IMR-90 (cell line): ENCODE measurements around the gene EXOG. TPM values are rescaled to one million over a fixed set of nuclear protein-coding genes. Genes with fewer than 3 reads are reported as not detected.

Source experiments
- ATAC-seq: fragments of 200-7000 bp; cut with Tn5 transposase; 2 replicates; pipeline ENCODE4 v1.9.1; 2020; ENCODE audit warnings: low read depth, mild to moderate bottlenecking, moderate library complexity
- BruUV-seq: library from RNA; stranded (reverse); fragments of 400-500 nt; replicated peaks from 2 replicates; lab custom pipeline; 2021; lab: Mats Ljungman, UMichigan
- CTCF ChIA-PET: fragments of 300-600 bp; formaldehyde crosslinking; extraction: SDS; loops from one replicate; lab custom pipeline; 2021; ENCODE audit warnings: antibody characterized with exemption; lab: Yijun Ruan, JAX
- POLR2A ChIA-PET: fragments of 300-600 bp; sonication (Branson Sonifier 250); formaldehyde crosslinking; loops from one replicate; lab custom pipeline; 2022; ENCODE audit warnings: antibody characterized with exemption; ENCODE audit not compliant: unreplicated experiment; lab: Charles Lee
- DNase-seq: peaks from one replicate; pipeline ENCODE4 v3.0.0; 2013
- H2AFZ ChIP-seq: replicated peaks from 2 replicates; pipeline ENCODE3; 2013; ENCODE audit warnings: low read length, mild to moderate bottlenecking; ENCODE audit not compliant: poor library complexity
- H2AK5ac ChIP-seq: 2 replicates; pipeline ENCODE4 v1.6.1; 2013; ENCODE audit warnings: low read depth, low read length, inconsistent platforms
- H2AK9ac ChIP-seq: replicated peaks from 2 replicates; pipeline ENCODE3; 2013; ENCODE audit warnings: mild to moderate bottlenecking, low read depth, low read length, moderate library complexity; ENCODE audit not compliant: poor library complexity
- H2BK120ac ChIP-seq: 2 replicates; pipeline ENCODE4 v1.6.1; 2013; ENCODE audit warnings: low read depth, low read length, inconsistent platforms
- H2BK15ac ChIP-seq: 3 replicates; pipeline ENCODE4 v1.6.1; 2013; ENCODE audit warnings: low read depth, low read length, inconsistent platforms
- H2BK20ac ChIP-seq: 2 replicates; pipeline ENCODE4 v1.6.1; 2013; ENCODE audit warnings: low read depth, mild to moderate bottlenecking, inconsistent platforms, low read length, moderate library complexity
- H2BK5ac ChIP-seq: 2 replicates; pipeline ENCODE4 v1.6.1; 2013; ENCODE audit warnings: mild to moderate bottlenecking, low read depth, low read length, inconsistent platforms; ENCODE audit not compliant: poor library complexity, severe bottlenecking
- H3K14ac ChIP-seq: replicated peaks from 2 replicates; pipeline ENCODE4 v1.6.1; 2013; ENCODE audit warnings: low read depth, low read length, inconsistent platforms
- H3K18ac ChIP-seq: 2 replicates; pipeline ENCODE4 v1.6.1; 2013; ENCODE audit warnings: low read depth, low read length, control low read depth
- H3K23ac ChIP-seq: 2 replicates; pipeline ENCODE4 v1.6.1; 2013; ENCODE audit warnings: low read depth, low read length, inconsistent platforms
- H3K27ac ChIP-seq: 2 replicates; pipeline ENCODE4 v1.5.1; 2013; ENCODE audit warnings: mild to moderate bottlenecking, control low read depth, low read length; ENCODE audit not compliant: insufficient read depth
- H3K27me3 ChIP-seq: 2 replicates; pipeline ENCODE4 v1.6.1; 2013; ENCODE audit warnings: low read length; ENCODE audit not compliant: control insufficient read depth, insufficient read depth
- H3K36me3 ChIP-seq: 2 replicates; pipeline ENCODE4 v1.6.1; 2013; ENCODE audit warnings: low read length, mixed read lengths; ENCODE audit not compliant: control insufficient read depth, insufficient read depth
- H3K4ac ChIP-seq: 2 replicates; pipeline ENCODE4 v1.6.1; 2013; ENCODE audit warnings: low read depth, low read length, inconsistent platforms
- H3K4me1 ChIP-seq: 2 replicates; pipeline ENCODE4 v1.6.1; 2013; ENCODE audit warnings: low read length, mixed read lengths; ENCODE audit not compliant: control insufficient read depth, insufficient read depth
- H3K4me2 ChIP-seq: 2 replicates; pipeline ENCODE4 v1.6.1; 2013; ENCODE audit warnings: low read depth, mild to moderate bottlenecking, control low read depth, low read length, moderate library complexity
- H3K4me3 ChIP-seq: 2 replicates; pipeline ENCODE4 v1.5.1; 2013; ENCODE audit warnings: low read depth, mild to moderate bottlenecking, control low read depth, low read length, moderate library complexity; ENCODE audit not compliant: insufficient read depth
- H3K56ac ChIP-seq: 2 replicates; pipeline ENCODE4 v1.6.1; 2013; ENCODE audit warnings: low read length, inconsistent platforms; ENCODE audit not compliant: insufficient read depth; ENCODE audit errors: extremely low read depth
- H3K79me1 ChIP-seq, 2 experiments: 2 replicates each; pipeline ENCODE4 v1.6.1; 2013; ENCODE audit warnings: low read length in 2 of 2, inconsistent platforms in 1 of 2, low read depth in 1 of 2
- H3K9ac ChIP-seq: 2 replicates; pipeline ENCODE4 v1.6.1; 2013; ENCODE audit warnings: low read depth, low read length, control low read depth
- H3K9me1 ChIP-seq: 2 replicates; pipeline ENCODE4 v1.6.1; 2013; ENCODE audit warnings: low read length, inconsistent platforms; ENCODE audit not compliant: insufficient read depth
- H3K9me3 ChIP-seq: 2 replicates; pipeline ENCODE4 v1.6.1; 2013; ENCODE audit warnings: low read length; ENCODE audit not compliant: control insufficient read depth, insufficient read depth
- H4K20me1 ChIP-seq: 2 replicates; pipeline ENCODE4 v1.6.1; 2013; ENCODE audit warnings: low read length, inconsistent platforms; ENCODE audit not compliant: insufficient read depth
- H4K5ac ChIP-seq: 2 replicates; pipeline ENCODE4 v1.6.1; 2013; ENCODE audit warnings: mild to moderate bottlenecking, low read depth, low read length, control low read depth
- H4K8ac ChIP-seq, 2 experiments: 2 replicates each; pipeline ENCODE4 v1.6.1; 2013; ENCODE audit warnings: low read depth in 2 of 2, low read length in 2 of 2, control low read depth in 1 of 2, inconsistent platforms in 1 of 2
- H4K91ac ChIP-seq: 2 replicates; pipeline ENCODE4 v1.6.1; 2013; ENCODE audit warnings: low read depth, low read length, inconsistent platforms; ENCODE audit not compliant: insufficient read depth
- BHLHE40 ChIP-seq: fragments of 150-350 bp; IDR thresholded peaks from 2 replicates; pipeline ENCODE4 v1.6.1; 2016; ENCODE audit warnings: mild to moderate bottlenecking, low read depth, low read length
- CEBPB ChIP-seq: IDR thresholded peaks from 2 replicates; pipeline ENCODE4 v1.6.1; 2012; ENCODE audit warnings: low read depth, low read length, improper control_type of control experiment
- CHD1 ChIP-seq: IDR thresholded peaks from 2 replicates; pipeline ENCODE4 v1.6.1; 2012; ENCODE audit warnings: low read depth, low read length, improper control_type of control experiment
- FOS ChIP-seq: fragments of 150-350 bp; IDR thresholded peaks from 2 replicates; pipeline ENCODE4 v1.6.1; 2016; ENCODE audit warnings: low read depth, low read length
- MAFK ChIP-seq: IDR thresholded peaks from 2 replicates; pipeline ENCODE4 v1.6.1; 2012; ENCODE audit warnings: low read depth, low read length, improper control_type of control experiment
- MAZ ChIP-seq: IDR thresholded peaks from 2 replicates; pipeline ENCODE4 v1.6.1; 2012; ENCODE audit warnings: low read depth, mild to moderate bottlenecking, low read length, improper control_type of control experiment, moderate library complexity, borderline replicate concordance
- MXI1 ChIP-seq: IDR thresholded peaks from 2 replicates; pipeline ENCODE4 v1.6.1; 2012; ENCODE audit warnings: low read depth, mild to moderate bottlenecking, low read length, moderate library complexity, borderline replicate concordance
- NFE2L2 ChIP-seq: fragments of 150-350 bp; IDR thresholded peaks from 2 replicates; pipeline ENCODE4 v1.6.1; 2016; ENCODE audit warnings: low read depth, mild to moderate bottlenecking, low read length
- POLR2A ChIP-seq: IDR thresholded peaks from 2 replicates; pipeline ENCODE4 v1.6.1; 2012; ENCODE audit warnings: mild to moderate bottlenecking, low read depth, low read length
- RAD21 ChIP-seq: IDR thresholded peaks from 2 replicates; pipeline ENCODE4 v1.6.1; 2012; ENCODE audit warnings: low read length, improper control_type of control experiment
- RCOR1 ChIP-seq: IDR thresholded peaks from 2 replicates; pipeline ENCODE4 v1.6.1; 2012; ENCODE audit warnings: mild to moderate bottlenecking, low read length, improper control_type of control experiment; ENCODE audit not compliant: insufficient replicate concordance
- RFX5 ChIP-seq: IDR thresholded peaks from 2 replicates; pipeline ENCODE4 v1.8.0; 2012; ENCODE audit warnings: low read depth, mild to moderate bottlenecking, low read length, moderate library complexity
- SMC3 ChIP-seq: fragments of 150-350 bp; IDR thresholded peaks from 2 replicates; pipeline ENCODE4 v1.6.1; 2016; ENCODE audit warnings: low read depth, mild to moderate bottlenecking, antibody characterized with exemption, low read length, moderate library complexity
- WGBS, 2 experiments: methylation state at CpG; one replicate each; pipeline versions ENCODE4 v1.1.5 to v1.1.7; 2013; ENCODE audit warnings: missing lambda C conversion rate in 2 of 2; ENCODE audit not compliant: insufficient read length in 1 of 2; ENCODE audit errors: extremely low coverage in 2 of 2; 5-methylcytosine and 5-hydroxymethylcytosine counted together
- dilution Hi-C: fragments of 300-500 bp; cut with HindIII; formaldehyde crosslinking; loops from one replicate; pipeline ENCODE4 v1.14.3; 2018; ENCODE audit warnings: low sequenced_read_pairs; ENCODE audit not compliant: unreplicated experiment
- in situ Hi-C: fragments of 300-500 bp; cut with MboI; formaldehyde crosslinking; loops from 3 replicates; pipeline ENCODE4 v1.14.3; 2019; ENCODE audit warnings: low sequenced_read_pairs, inconsistent platforms, mixed read lengths
- intact Hi-C: fragments of 100-400 bp; cut with micrococcal nuclease; formaldehyde crosslinking; loops from 2 replicates; pipeline ENCODE4 v1.10.0; 2022
- polyA plus RNA-seq, 3 experiments: library from polyadenylated mRNA; depleted of rRNA; stranded (reverse); fragments of >200 nt; gene quantifications; 2 replicates each; pipeline ENCODE4 v1.2.3, GENCODE V29; 2012; ENCODE audit warnings: low replicate concordance in 1 of 3
- total RNA-seq: library from RNA; depleted of rRNA; stranded (reverse); fragments of >200 nt; gene quantifications from 2 replicates; pipeline ENCODE4 v1.2.3, GENCODE V29; 2012
- TF ChIP-seq, protein P1 (sequence below): conservative IDR thresholded peaks from 2 replicates; pipeline ENCODE4 v1.5.1; 2012; ENCODE audit warnings: mild to moderate bottlenecking, low read depth, low read length, improper control_type of control experiment
- TF ChIP-seq, protein P2 (sequence below): fragments of 150-350 bp; IDR thresholded peaks from 2 replicates; pipeline ENCODE4 v1.6.1; 2016; ENCODE audit warnings: low read depth, mild to moderate bottlenecking, low read length, moderate library complexity, borderline replicate concordance
- TF ChIP-seq, protein P3 (sequence below): fragments of 150-350 bp; IDR thresholded peaks from 2 replicates; pipeline ENCODE4 v1.6.1; 2017; ENCODE audit warnings: mild to moderate bottlenecking, antibody characterized with exemption, low read length, low read depth

EXOG gene
- total and polyA plus RNA-seq, 2 of the 4 experiments (the other 2 are of a cell fraction): 10.2 to 15.0 TPM

DNA sequence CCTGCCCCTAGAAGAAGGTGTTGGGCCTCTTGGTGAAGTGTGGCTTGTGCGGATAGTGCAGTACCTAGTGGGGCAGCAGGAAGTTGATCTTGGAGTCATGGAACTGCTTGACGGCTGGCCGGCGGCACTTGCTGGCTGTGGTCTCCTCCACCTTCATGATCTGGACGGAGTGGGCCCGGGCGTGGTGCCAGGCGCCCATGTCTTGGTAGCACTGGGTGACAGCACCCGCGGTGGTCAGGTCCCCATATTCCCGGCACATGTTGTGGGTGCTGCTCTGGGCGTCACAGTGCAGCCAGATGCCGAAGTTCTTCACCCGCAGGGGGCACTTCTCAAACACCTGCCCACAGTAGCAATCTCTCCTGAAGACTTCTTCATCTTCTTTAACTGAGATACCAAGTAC is 30.7 kb downstream of the EXOG start:
- dilution Hi-C loops: no loop called here
- no peaks in the 10 kb centered on the region for H4K20me1 ChIP-seq
- no peak overlapping the region for H3K23ac ChIP-seq
- H3K79me1 ChIP-seq: peaks cover 0 to 6% of the 10 kb centered on the region in 2 experiments; a peak in 2 of 4 replicates
- H2BK5ac ChIP-seq: no peak overlapping the region
- no peak overlapping the region for H3K4ac ChIP-seq
- no peaks in the 10 kb centered on the region for H3K9me3 ChIP-seq
- TF ChIP-seq MAZ (no peak), POLR2A (no peak), RAD21 (no peak), SMC3 (no peak), MAFK (no peak), NFE2L2 (no peak), RCOR1 (no peak), CHD1 (no peak), RFX5 (no peak), BHLHE40 (no peak), MXI1 (no peak), FOS (no peak), CEBPB (no peak)
- TF ChIP-seq, protein P1, sequence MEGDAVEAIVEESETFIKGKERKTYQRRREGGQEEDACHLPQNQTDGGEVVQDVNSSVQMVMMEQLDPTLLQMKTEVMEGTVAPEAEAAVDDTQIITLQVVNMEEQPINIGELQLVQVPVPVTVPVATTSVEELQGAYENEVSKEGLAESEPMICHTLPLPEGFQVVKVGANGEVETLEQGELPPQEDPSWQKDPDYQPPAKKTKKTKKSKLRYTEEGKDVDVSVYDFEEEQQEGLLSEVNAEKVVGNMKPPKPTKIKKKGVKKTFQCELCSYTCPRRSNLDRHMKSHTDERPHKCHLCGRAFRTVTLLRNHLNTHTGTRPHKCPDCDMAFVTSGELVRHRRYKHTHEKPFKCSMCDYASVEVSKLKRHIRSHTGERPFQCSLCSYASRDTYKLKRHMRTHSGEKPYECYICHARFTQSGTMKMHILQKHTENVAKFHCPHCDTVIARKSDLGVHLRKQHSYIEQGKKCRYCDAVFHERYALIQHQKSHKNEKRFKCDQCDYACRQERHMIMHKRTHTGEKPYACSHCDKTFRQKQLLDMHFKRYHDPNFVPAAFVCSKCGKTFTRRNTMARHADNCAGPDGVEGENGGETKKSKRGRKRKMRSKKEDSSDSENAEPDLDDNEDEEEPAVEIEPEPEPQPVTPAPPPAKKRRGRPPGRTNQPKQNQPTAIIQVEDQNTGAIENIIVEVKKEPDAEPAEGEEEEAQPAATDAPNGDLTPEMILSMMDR: no peak
- TF ChIP-seq, protein P2, sequence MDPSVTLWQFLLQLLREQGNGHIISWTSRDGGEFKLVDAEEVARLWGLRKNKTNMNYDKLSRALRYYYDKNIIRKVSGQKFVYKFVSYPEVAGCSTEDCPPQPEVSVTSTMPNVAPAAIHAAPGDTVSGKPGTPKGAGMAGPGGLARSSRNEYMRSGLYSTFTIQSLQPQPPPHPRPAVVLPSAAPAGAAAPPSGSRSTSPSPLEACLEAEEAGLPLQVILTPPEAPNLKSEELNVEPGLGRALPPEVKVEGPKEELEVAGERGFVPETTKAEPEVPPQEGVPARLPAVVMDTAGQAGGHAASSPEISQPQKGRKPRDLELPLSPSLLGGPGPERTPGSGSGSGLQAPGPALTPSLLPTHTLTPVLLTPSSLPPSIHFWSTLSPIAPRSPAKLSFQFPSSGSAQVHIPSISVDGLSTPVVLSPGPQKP: no peak
- TF ChIP-seq, protein P3, sequence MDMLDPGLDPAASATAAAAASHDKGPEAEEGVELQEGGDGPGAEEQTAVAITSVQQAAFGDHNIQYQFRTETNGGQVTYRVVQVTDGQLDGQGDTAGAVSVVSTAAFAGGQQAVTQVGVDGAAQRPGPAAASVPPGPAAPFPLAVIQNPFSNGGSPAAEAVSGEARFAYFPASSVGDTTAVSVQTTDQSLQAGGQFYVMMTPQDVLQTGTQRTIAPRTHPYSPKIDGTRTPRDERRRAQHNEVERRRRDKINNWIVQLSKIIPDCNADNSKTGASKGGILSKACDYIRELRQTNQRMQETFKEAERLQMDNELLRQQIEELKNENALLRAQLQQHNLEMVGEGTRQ: no peak
- H3K18ac ChIP-seq: no peak overlapping the region
- no peak for ATAC-seq
- intact Hi-C loops: loop anchor here (10.0 kb wide), 1 partner anchor 208 kb away; no protein-coding TSS in a partner anchor
- no peaks in the 10 kb centered on the region; the same call in 1 of the 2 replicates for H3K9me1 ChIP-seq
- DNase-seq: no peak
- no peak overlapping the region for H4K5ac ChIP-seq
- no peaks in the 10 kb centered on the region for H3K27me3 ChIP-seq
- H4K8ac ChIP-seq: no peak overlapping the region
- no peak overlapping the region for H2AK5ac ChIP-seq
- H2BK120ac ChIP-seq: no peak overlapping the region
- 100% methylated on average over 6 of the region's 14 CpGs; no CpG with 5 or more reads in 1 of the 2 experiments for whole genome bisulfite sequencing, 2 experiments
- H3K4me1 ChIP-seq: peaks cover 2% of the 10 kb centered on the region; the same call in 1 of the 2 replicates
- H2BK15ac ChIP-seq: no peak overlapping the region
- no TSS peak for BruUV-seq
- in situ Hi-C loops: loop anchor here (10.0 kb wide), 1 partner anchor 468 kb away; no protein-coding TSS in a partner anchor
- no peak overlapping the region for H4K91ac ChIP-seq
- no peak overlapping the region for H3K56ac ChIP-seq
- H2AK9ac ChIP-seq: no peak overlapping the region
- no peak overlapping the region for H3K4me2 ChIP-seq
- H2AFZ ChIP-seq: no peak overlapping the region
- no peak overlapping the region for H3K9ac ChIP-seq
- H3K14ac ChIP-seq: no peak overlapping the region
- H3K27ac ChIP-seq: no peak overlapping the region
- POLR2A ChIA-PET: no interaction called here
- no peak overlapping the region for H3K4me3 ChIP-seq
- H2BK20ac ChIP-seq: no peak overlapping the region
- CTCF ChIA-PET: no interaction called here
- peaks cover 9% of the 10 kb centered on the region for H3K36me3 ChIP-seq
